ENCODE data around the gene NHSL2.
"Not testable (repeated sequence)": the region's sequence is repeated elsewhere in the genome, so short reads cannot be mapped to it uniquely, and the experiment has no call there.

Gene NHSL2

GRCh38 chrX:72051589-72051988 lies 140.9 kb downstream of the NHSL2 start:
- no peaks in the 10 kb centered on the region for H3K36me3 ChIP-seq (ENCODE audit: control insufficient read depth, insufficient read depth, low read length)
- no peaks in the 10 kb centered on the region for H3K27me3 ChIP-seq (ENCODE audit: control insufficient read depth, insufficient read depth, low read length)
- H3K9me3 ChIP-seq (ENCODE audit: control insufficient read depth, insufficient read depth, low read depth, low read length): no peaks in the 10 kb centered on the region; the same call in 1 of the 2 replicates
- peaks cover 48% of the 10 kb centered on the region for H3K4me1 ChIP-seq (ENCODE audit: control insufficient read depth, insufficient read depth, low read length)
- no peak overlapping the region for H3K4me3 ChIP-seq (ENCODE audit: low read depth, low read length)
- no peak overlapping the region for H3K9ac ChIP-seq (ENCODE audit: low read length)
- H3K27ac ChIP-seq (ENCODE audit: low read depth, low read length): peak overlapping the region; percentile 71; the same call in 1 of the 2 replicates

- Histone ChIP-seq H3K4me3 (ENCODE audit: low read depth, low read length) (peak overlapping the region; percentile 32), H3K27ac (ENCODE audit: low read depth, low read length) (peak overlapping the region; percentile 71), H3K4me1 (ENCODE audit: control insufficient read depth, insufficient read depth, low read length) (peaks cover 43% of the 10 kb centered on the region), H3K9me3 (ENCODE audit: control insufficient read depth, insufficient read depth, low read depth, low read length) (no peaks in the 10 kb centered on the region; the same call in 1 of the 2 replicates), H3K27me3 (ENCODE audit: control insufficient read depth, insufficient read depth, low read length) (no peaks in the 10 kb centered on the region), H3K36me3 (ENCODE audit: control insufficient read depth, insufficient read depth, low read length) (no peaks in the 10 kb centered on the region), H3K9ac (ENCODE audit: low read length) (peak overlapping the region; percentile 57)
Observed at GRCh38 chrX:72052415-72053090, 141.9 kb downstream of the NHSL2 start.

DNA sequence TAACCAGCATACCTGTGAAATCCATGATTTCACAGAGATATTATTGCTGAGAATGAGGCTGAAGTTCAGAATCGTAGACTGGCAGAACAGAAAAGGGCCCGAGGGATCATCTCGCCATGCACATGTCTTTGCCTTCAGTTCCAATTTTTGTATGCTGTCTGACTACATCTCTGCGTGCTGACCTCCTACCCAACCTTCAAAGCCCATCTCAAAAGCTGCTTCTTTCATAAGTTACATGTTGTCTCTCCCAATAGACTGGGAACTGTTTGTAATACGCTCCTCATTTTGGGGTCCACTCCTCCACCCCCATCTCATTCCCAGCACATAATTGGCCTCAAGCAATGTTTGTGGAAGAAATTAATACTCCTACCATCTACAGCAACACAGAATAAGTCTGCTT lies 142.9 kb downstream of the NHSL2 start:
- Histone ChIP-seq H3K9ac (ENCODE audit: low read length) (peak overlapping the region; percentile 10), H3K4me1 (ENCODE audit: control insufficient read depth, insufficient read depth, low read length) (peaks cover 47% of the 10 kb centered on the region), H3K9me3 (ENCODE audit: control insufficient read depth, insufficient read depth, low read depth, low read length) (peaks cover under 1% of the 10 kb centered on the region; the same call in 1 of the 2 replicates), H3K27ac (ENCODE audit: low read depth, low read length) (peak overlapping the region; percentile 71), H3K4me3 (ENCODE audit: low read depth, low read length) (no peak overlapping the region; the same call in 1 of the 2 replicates), H3K36me3 (ENCODE audit: control insufficient read depth, insufficient read depth, low read length) (no peaks in the 10 kb centered on the region), H3K27me3 (ENCODE audit: control insufficient read depth, insufficient read depth, low read length) (no peaks in the 10 kb centered on the region)

GRCh38 chrX:72054779-72055489 lies 144.3 kb downstream of the NHSL2 start:
- Histone ChIP-seq H3K27ac (ENCODE audit: low read depth, low read length) (no peak overlapping the region), H3K4me3 (ENCODE audit: low read depth, low read length) (peak overlapping the region; percentile 23), H3K9me3 (ENCODE audit: control insufficient read depth, insufficient read depth, low read depth, low read length) (peaks cover 2% of the 10 kb centered on the region; the same call in 1 of the 2 replicates), H3K9ac (ENCODE audit: low read length) (peak overlapping the region; percentile 30), H3K27me3 (ENCODE audit: control insufficient read depth, insufficient read depth, low read length) (no peaks in the 10 kb centered on the region), H3K4me1 (ENCODE audit: control insufficient read depth, insufficient read depth, low read length) (peaks cover 42% of the 10 kb centered on the region), H3K36me3 (ENCODE audit: control insufficient read depth, insufficient read depth, low read length) (no peaks in the 10 kb centered on the region)

GRCh38 chrX:72057331-72057730 lies 146.7 kb downstream of the NHSL2 start:
- Histone ChIP-seq H3K9me3 (ENCODE audit: control insufficient read depth, insufficient read depth, low read depth, low read length) (peaks cover 5% of the 10 kb centered on the region; the same call in 1 of the 2 replicates), H3K36me3 (ENCODE audit: control insufficient read depth, insufficient read depth, low read length) (no peaks in the 10 kb centered on the region), H3K27ac (ENCODE audit: low read depth, low read length) (no peak overlapping the region), H3K27me3 (ENCODE audit: control insufficient read depth, insufficient read depth, low read length) (no peaks in the 10 kb centered on the region), H3K9ac (ENCODE audit: low read length) (no peak overlapping the region), H3K4me1 (ENCODE audit: control insufficient read depth, insufficient read depth, low read length) (peaks cover 37% of the 10 kb centered on the region), H3K4me3 (ENCODE audit: low read depth, low read length) (no peak overlapping the region)

DNA sequence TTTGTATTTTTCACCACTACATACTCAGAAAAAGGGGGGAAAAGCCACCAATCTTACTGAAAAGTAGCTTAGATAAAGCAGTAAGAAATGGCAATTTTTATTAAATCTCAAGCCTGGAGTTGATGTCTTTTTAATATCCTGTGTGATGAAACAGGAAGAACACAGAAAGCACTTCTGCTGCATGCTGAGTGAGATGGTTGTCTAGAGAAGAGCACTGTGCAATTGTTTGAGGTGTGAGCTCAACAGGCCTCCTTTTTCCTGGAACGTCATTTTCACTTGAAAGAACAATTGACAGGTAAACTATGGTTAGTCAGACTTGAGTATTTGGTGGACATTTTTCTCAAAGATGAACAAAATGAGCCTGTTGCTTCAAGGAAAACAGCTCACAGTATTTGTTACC lies 147.2 kb downstream of the NHSL2 start:
- H3K27ac ChIP-seq (ENCODE audit: low read depth, low read length): no peak overlapping the region
- peaks cover 5% of the 10 kb centered on the region; the same call in 1 of the 2 replicates for H3K9me3 ChIP-seq (ENCODE audit: control insufficient read depth, insufficient read depth, low read depth, low read length)
- H3K36me3 ChIP-seq (ENCODE audit: control insufficient read depth, insufficient read depth, low read length): no peaks in the 10 kb centered on the region
- H3K9ac ChIP-seq (ENCODE audit: low read length): no peak overlapping the region
- H3K4me3 ChIP-seq (ENCODE audit: low read depth, low read length): no peak overlapping the region
- peaks cover 32% of the 10 kb centered on the region for H3K4me1 ChIP-seq (ENCODE audit: control insufficient read depth, insufficient read depth, low read length)
- H3K27me3 ChIP-seq (ENCODE audit: control insufficient read depth, insufficient read depth, low read length): no peaks in the 10 kb centered on the region

DNA sequence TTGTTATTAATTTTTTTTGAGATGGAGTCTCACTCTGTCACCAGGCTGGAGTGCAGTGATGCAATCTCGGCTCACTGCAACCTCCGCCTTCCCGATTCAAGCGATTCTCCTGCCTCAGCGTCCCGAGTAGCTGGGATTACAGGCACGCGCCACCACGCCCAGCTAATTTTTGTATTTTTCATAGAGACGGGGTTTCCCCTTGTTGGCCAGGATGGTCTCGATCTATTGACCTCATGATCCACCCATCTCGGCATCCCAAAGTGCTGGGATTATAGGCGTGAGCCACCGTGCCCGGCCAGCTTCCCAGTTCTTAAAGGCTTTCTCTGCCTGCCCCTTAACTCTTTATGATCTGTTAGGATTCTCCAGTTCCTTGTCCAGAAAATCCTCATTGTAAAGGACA lies 147.7 kb downstream of the NHSL2 start:
- not testable (repeated sequence) for H3K9ac ChIP-seq (ENCODE audit: low read length); H3K4me3 ChIP-seq (ENCODE audit: low read depth, low read length); H3K27me3 ChIP-seq (ENCODE audit: control insufficient read depth, insufficient read depth, low read length)

DNA sequence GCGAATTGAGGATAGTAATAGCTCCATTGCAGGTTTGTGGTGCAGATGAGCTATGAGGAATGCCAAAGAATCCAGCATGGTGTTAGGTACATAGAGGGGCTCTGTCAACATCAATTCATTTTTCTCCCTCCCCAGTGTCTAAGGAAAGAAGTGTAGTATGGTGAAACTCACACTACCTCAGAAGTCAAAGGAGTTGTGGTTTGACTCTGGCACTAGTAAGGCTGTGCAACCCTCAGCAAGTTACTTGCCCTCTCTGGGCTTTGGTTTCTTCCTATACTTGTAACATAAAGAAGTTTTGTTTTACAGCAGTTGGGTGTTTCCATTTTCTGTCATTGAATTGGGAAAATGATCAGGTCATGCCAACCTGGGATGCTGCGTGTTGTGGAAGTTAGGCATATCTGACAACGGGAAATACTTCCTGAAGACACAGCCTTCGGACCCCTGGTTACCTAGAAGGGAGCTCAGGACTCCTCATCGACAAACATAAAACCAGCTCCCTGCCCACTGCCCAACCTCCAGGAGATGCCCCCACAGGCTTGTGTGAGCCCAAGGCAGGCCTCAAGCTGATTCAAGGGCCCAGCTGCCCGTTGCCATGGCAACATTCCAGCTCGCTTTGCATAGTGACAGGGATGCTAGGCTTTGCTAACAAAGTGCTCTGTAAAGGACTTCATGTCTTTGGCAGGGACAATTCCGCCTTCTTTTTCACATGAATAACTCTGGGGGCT lies 149.7 kb downstream of the NHSL2 start:
- Histone ChIP-seq H3K9me3 (ENCODE audit: control insufficient read depth, insufficient read depth, low read depth, low read length) (peaks cover 8% of the 10 kb centered on the region; the same call in 1 of the 2 replicates), H3K36me3 (ENCODE audit: control insufficient read depth, insufficient read depth, low read length) (no peaks in the 10 kb centered on the region), H3K9ac (ENCODE audit: low read length) (no peak overlapping the region), H3K27me3 (ENCODE audit: control insufficient read depth, insufficient read depth, low read length) (no peaks in the 10 kb centered on the region), H3K4me1 (ENCODE audit: control insufficient read depth, insufficient read depth, low read length) (peaks cover 10% of the 10 kb centered on the region; the same call in 1 of the 2 replicates), H3K27ac (ENCODE audit: low read depth, low read length) (no peak overlapping the region), H3K4me3 (ENCODE audit: low read depth, low read length) (no peak overlapping the region)

More for the DNA sequence above, 147.7 kb downstream of the NHSL2 start:
- H3K4me1 ChIP-seq (ENCODE audit: control insufficient read depth, insufficient read depth, low read length): peaks cover 27% of the 10 kb centered on the region
- not testable (repeated sequence) for H3K27ac ChIP-seq (ENCODE audit: low read depth, low read length); H3K36me3 ChIP-seq (ENCODE audit: control insufficient read depth, insufficient read depth, low read length); H3K9me3 ChIP-seq (ENCODE audit: control insufficient read depth, insufficient read depth, low read depth, low read length)

- Histone ChIP-seq H3K27ac (ENCODE audit: low read depth, low read length) (no peak overlapping the region), H3K36me3 (ENCODE audit: control insufficient read depth, insufficient read depth, low read length) (no peaks in the 10 kb centered on the region), H3K9me3 (ENCODE audit: control insufficient read depth, insufficient read depth, low read depth, low read length) (peaks cover 8% of the 10 kb centered on the region; the same call in 1 of the 2 replicates), H3K4me1 (ENCODE audit: control insufficient read depth, insufficient read depth, low read length) (peaks cover 10% of the 10 kb centered on the region; the same call in 1 of the 2 replicates), H3K9ac (ENCODE audit: low read length) (no peak overlapping the region), H3K27me3 (ENCODE audit: control insufficient read depth, insufficient read depth, low read length) (no peaks in the 10 kb centered on the region), H3K4me3 (ENCODE audit: low read depth, low read length) (no peak overlapping the region)
Observed at GRCh38 chrX:72060921-72061490, 150.4 kb downstream of the NHSL2 start.

- peaks cover 9% of the 10 kb centered on the region; the same call in 1 of the 2 replicates for H3K4me1 ChIP-seq (ENCODE audit: control insufficient read depth, insufficient read depth, low read length)
- no peaks in the 10 kb centered on the region for H3K36me3 ChIP-seq (ENCODE audit: control insufficient read depth, insufficient read depth, low read length)
- H3K9me3 ChIP-seq (ENCODE audit: control insufficient read depth, insufficient read depth, low read depth, low read length): peaks cover 8% of the 10 kb centered on the region; the same call in 1 of the 2 replicates
- no peak overlapping the region for H3K4me3 ChIP-seq (ENCODE audit: low read depth, low read length)
- H3K9ac ChIP-seq (ENCODE audit: low read length): no peak overlapping the region
- 0 out of 2 replicates have a peak, but pooled peaks cover 3% of the 10 kb centered on the region for H3K27me3 ChIP-seq (ENCODE audit: control insufficient read depth, insufficient read depth, low read length)
- H3K27ac ChIP-seq (ENCODE audit: low read depth, low read length): no peak overlapping the region
Observed at GRCh38 chrX:72062916-72063315, 152.3 kb downstream of the NHSL2 start.

Measured in HUES6 (cell line).